GM15510 (cell line): ENCODE measurements around the gene PLEKHA6.

Experiments used
- POLR2A ChIP-seq: IDR thresholded peaks from 3 replicates; pipeline ENCODE4 v1.6.1; 2011; ENCODE audit warnings: borderline replicate concordance; ENCODE audit not compliant: insufficient read length; ENCODE audit errors: extremely low read depth

The PLEKHA6 gene

DNA sequence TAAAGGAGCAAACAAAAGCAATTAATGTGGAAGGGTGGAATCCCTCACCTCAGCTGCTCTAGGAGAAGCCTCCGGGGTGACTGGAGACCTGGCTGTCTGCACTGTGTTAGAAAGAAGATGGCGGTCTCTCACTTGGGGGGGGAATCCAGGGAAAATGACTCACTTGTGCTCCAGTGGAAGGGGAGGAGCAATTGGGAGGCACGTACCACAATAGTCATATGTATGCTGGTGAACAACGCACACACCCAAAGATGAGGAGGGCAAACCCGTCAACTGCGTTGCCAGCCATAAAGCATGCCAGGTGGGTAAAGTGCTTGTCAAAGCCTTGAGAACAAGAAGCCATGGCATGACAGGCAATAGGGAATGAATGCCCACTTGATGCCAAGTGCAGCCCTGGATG, 22.1 kb downstream of the PLEKHA6 start:
- no peak for TF ChIP-seq POLR2A

DNA sequence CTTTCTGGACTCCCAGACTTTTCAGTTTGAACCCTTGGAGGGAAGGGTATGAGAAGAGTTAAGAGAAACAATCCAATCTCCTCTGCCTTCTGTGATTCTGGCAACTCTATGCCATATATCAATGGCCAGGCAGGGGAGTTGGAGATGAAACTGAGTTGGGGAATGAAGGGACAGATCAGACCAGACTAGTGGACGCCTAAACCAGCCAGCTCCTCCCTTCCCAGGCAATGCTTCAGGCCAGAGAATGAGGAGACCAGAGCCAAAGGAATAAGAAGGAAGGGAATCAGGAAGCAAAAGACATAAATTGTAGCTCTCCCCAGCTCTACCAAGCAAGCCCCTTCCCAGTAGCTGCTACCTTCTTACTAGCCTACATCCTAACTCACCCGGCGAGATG, 22.7 kb downstream of the PLEKHA6 start:
- no peak for TF ChIP-seq POLR2A

DNA sequence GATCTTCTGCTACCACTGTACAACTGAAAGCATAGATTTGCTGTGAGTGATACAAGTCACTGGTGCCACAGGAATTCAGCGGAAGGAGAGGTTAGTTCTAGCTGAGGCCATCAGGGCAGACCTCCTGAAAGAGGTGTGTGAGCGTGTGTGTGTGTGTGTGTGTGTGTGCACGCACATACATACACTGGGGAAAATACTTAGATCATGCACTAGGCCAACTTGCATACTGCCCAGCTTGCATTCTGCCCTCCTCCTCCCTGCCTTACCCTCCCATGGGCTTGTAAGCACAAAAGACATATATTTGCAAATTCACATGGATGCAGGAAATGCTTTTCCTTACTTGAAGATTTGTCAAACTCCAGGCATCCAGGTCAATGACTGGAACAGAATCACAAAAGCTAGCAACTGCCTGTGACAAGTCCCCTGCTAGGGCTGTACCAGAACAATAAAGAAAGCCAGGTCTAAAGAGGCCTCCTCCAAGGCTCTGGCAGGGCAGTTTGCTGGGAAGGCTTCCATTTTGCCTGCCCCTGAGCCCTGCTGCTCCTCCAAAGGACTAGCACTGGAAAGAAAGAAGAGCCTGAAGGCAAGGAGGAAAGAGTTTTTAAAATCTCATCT, 23.2 kb downstream of the PLEKHA6 start:
- no peak for TF ChIP-seq POLR2A

DNA sequence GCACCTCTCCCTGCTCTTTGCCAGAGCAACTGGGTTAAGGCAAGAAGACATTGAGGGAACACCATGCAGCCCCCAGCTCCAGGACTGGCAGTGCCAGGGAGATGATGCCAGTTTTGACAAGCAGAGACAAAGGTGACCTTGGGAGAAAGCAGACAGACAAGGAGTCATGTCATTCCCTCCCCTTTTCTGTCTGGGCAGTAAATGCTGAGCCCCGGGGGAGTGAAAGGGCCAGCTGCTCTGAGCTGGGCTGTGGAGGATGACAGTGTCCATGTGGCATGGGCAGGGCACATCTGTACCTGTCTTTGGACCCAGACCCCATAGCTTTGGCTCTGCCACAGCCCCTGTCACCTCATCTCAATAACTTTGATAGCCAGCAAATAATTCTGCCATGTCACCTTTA, 24.2 kb downstream of the PLEKHA6 start:
- TF ChIP-seq POLR2A: no peak

DNA sequence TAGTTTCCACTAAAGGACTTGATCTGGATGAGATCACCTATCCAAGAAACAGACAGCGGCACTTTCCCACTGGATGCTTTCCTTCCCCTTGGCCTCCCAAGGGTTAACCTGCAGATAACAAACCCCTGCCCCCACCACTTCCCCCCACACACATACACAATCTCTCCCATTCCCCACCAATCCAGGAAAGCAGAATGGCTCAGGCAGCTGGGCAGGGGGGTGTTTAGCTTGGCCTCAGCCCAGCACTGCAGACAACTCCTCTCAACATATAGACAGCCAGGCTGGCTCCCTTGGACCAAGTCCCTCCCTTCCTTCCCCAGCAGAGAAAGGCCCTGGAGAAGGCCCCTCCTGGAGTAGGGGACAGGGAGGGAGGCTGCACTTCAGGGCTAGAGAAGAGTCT, 24.6 kb downstream of the PLEKHA6 start:
- no peak for TF ChIP-seq POLR2A

DNA sequence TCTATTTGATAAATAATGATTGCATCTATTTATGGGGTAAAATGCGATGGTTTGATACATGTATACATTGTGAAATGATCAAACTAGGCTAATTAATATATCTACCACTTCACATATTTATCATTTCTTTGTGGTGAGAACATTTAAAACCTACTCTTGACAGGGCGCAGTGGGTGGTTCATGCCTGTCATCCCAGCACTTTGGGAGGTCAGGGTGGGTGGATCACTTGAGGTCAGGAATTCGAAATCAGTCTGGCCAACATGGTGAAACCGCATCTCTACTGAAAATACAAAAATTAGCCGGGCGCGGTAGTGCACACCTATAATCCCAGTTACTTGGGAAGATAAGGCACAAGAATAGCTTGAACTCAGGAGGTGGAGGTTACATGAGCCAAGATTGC, 25.3 kb downstream of the PLEKHA6 start:
- TF ChIP-seq POLR2A: no peak

DNA sequence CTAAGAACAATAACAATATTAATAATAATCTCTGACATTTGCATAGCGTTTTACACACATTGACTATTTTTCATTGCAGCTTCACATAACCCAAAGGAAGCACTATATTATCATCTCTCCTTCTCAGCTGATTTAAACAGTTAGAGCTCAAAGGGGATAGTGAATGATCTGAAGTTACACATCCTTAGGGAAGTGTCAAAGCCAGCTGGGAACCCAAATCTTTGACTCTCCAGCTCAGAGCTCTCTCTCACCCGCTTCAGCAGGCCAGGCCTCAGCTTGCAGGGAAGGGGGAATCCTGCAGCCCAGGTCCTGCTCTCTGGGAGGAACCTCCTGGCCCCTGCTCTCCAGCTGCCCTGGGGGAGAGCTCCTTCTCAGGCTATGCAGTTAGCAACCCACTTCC, 26.3 kb downstream of the PLEKHA6 start:
- no peak for TF ChIP-seq POLR2A

DNA sequence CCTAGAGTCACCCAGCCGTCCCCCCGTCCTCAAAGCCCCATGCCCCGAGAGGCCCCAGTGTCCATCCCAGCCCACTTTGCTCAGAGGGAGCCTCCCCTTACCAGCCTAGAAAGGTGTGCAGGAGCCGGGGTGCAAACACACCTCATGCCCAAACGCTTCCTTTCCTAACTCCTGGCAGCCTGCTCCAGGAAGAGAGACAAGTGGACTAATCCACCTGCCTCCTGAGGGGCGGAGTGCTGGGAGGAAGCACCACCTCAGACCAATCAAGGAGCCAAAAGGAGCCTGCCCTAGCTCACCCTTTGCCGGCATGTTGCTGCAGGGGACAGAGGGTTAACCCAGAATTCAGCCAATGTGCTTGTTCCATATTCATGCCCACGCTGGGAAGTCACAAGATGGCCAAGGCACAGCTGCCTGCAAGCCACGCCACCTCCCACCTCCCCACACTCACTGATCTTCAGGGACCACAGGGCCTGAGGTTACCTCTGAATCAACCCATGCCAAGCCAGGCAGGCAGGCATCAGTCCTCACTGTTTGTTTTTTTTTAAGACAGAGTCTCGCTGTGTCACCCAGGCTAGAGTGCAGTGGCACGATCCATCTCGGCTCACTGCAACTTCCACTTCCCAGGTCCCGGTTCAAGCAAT, 27.8 kb downstream of the PLEKHA6 start:
- no peak for TF ChIP-seq POLR2A

DNA sequence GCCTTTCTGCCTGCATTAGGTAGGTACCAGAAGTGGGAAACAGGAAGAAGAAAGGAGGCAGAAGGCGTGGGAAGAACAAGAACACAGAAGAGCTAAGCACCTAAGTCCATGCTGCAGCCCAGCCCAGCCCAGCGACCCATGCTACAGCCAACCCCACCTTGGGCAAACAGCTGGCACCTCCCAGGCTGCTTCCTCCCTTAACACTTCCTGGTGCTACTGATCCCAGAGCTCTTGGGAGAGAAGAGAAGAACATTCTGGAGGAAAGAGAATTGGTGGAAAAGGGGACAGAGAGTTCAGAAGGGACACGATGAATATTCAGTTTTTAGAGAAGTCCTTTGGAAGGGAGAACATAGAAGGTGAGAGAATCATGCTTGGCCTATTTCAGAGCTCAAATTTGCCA, 28.5 kb downstream of the PLEKHA6 start:
- no peak for TF ChIP-seq POLR2A

DNA sequence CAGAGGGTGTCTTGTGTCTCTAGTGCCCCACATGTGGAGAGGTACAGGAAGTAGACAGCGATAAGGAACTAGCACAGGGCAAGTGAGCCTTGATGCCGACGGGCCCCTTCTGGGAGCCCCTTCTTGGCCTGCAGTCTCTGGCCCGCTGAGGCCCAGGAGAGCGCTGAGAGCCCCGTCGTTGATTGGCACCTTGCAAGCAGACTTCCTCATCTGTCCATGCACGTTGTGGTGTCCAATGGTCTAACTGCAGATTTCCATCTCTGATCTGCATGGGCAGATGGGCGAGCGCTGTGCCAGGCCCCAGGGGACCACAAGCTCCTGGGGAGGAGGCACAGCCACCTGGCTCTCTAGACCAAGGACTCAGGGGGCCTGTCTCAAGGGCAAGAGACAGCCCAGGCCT, 32.4 kb downstream of the PLEKHA6 start:
- TF ChIP-seq POLR2A: no peak

DNA sequence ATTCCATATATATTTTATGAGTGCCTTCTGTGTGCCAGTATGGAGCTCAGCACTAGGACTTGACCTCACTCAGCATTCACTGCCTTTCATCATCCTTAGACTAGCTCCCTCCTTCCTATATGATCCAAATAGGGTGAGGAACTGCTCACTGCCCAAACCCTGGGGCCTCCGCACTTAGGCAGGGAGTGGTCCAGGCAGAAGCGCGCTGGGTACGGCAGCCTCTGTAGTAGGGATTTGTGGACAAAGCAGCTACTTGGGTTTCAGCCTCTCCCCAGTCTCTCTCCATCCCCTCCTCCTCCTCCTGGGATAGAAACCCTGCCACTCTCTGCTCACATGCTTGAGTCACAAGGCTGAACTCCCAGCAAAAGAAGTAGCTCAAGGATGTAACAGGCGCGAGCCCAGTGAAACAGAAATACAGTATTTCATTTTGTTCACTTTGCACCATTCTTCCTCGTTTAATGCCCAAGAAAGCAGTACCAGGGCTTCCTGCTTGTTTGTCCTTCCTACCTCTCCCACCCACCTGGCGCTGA, 32.9 kb downstream of the PLEKHA6 start:
- TF ChIP-seq POLR2A: no peak

DNA sequence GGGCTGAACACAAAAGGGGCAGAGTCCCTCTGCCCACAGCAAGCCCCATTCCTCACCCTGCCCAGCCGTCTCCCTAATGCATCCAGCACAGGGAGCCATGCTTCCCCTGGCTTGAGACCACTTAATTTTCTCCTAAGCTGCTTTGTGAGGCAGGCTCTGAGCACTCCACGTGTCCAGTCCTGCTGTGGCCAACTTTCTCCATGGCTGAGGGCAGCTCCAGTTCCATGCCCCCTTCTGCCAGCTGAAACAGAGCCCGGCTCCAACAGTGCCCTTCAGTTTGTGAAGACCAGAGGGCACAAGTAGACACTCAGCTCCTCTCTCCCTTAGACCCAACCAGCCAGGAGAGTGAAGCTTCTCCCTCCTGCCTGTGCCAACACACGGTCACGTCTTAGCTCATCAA, 33.8 kb downstream of the PLEKHA6 start:
- no peak for TF ChIP-seq POLR2A

DNA sequence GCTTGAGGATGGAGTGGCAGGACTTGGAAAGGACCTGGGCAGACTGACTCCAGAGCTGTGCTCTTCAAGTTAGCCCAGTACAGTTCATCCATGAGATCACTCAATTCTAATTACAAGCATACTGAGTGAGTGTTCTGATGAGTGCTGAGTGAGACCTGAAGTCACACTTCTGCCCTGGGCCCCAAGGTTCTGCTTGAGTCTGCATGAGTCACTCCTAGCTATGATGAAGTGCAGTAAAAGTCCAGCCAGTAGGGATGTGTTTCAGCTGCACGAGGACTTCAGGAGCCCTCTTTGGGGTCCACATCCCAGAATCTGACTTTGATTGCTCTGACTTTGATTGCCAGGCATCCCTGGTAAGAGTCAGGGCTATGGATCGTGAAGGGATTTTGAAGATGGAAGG, 35.8 kb downstream of the PLEKHA6 start:
- TF ChIP-seq POLR2A: no peak

DNA sequence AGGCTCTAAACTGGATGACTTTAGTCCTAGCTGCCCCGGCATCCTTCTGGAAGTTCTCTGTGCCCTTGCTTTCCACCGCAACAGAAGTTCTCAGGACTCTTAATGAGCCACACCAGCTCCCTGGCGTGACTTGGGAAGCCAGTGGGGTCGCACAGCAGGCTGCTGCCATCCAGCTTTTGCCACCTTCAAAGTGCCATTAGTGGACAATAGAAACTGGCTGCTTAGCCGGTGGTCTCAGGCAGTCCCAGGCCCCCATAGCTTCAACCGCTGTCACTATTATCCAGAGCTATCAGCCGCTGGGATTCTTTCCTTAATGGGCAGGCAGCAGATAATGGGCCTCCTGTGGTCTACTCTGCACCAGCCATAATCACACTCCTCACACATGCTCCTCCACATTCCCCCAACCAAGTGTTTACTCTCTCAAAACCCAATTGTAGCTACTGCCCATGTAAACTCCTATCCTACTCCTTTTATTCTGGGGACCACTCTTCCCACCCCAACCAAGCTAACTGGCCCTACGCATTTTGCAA, 37.3 kb downstream of the PLEKHA6 start:
- TF ChIP-seq POLR2A: no peak

DNA sequence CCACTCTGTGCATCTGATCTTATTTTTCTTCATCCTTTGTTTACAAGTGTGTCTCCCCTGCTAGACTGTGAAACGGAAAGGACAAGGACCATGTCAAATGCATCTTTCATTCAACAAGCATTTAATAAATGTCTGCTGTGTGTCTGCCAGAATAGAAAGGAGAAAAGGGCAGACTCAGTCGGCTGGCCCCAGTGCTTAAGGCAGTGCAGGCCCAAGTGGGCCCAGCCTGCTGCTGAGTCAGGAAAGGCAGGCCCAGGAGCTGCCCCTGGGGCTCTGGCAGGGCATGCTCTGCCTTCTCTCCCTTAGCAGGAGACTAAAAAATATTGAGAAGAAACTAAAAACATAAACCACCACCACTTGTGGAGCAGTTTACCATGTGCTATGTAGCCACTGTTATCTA, 38.1 kb downstream of the PLEKHA6 start:
- TF ChIP-seq POLR2A: no peak

DNA sequence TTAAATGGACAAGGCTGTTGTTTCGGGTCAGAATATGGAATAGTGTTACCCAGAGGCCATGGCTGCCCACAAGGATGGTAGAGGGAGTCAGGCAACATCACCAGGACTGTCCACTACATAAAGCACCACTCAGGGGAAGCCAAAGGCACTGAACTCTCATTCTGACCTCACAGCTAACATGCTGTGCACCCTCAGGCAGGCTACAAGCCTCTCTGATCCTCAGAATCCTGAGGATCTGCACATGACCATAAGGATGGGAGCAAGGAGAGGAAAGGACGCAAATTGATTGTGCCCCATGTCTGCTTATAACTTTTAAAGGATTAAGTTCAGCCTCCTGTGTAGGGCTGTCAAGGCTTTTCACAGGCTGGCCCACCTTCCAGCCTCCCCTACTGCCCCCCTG, 38.7 kb downstream of the PLEKHA6 start:
- TF ChIP-seq POLR2A: no peak

DNA sequence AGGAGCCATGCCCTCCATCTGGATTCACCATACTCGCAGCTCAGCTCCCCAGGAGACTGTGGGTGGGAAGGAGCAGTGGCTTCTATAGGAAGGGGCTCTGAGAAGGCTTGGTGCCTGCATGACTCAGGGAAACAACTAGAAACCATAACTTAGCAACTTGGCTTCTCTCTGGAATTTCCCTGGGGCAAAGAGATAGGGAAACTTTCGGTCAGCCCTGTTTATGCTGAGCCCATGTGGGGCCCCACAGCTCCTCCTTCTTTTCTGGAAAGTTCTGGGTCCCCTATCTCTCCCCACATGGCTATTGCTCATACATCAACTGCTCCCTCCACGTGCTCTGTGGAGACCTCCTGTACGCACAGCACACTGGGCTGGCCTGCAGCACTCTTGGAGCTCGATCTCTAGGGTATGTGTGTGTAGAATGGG, 39.3 kb downstream of the PLEKHA6 start:
- no peak for TF ChIP-seq POLR2A

DNA sequence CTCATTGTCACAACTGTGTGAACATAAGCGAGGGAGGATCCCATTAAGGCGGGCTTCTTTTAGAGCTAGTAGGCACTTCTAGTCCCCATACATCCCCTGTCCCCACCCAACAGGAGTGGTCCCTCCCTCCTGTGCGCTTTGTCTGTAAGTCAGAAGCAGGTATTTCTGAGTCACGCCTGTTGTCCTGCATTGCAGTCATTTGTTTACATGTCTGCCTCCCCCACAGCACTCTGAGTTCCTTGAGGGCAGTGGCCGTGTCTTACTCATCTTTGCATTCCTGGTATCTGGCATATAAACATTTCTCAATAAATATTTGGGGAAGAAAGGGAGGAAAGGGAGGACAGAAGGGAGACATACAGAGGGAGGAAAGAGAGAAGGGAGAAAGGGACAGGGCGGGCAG, 40.3 kb downstream of the PLEKHA6 start:
- no peak for TF ChIP-seq POLR2A
